ENCODE results near the gene ANXA2R. TPM values are rescaled to one million over a fixed set of nuclear protein-coding genes. Genes with fewer than 3 reads are reported as not detected.

The ANXA2R gene
- total and polyA plus RNA-seq, 9 of the 15 experiments (the other 6 are each of a cell fraction or from before 2014, with no cell fraction given) = 2.1 to 4.8 (median 3.4) TPM

- H3K4me3 ChIP-seq = peak overlapping the region; percentile 80
- H3K4me2 ChIP-seq (ENCODE audit: insufficient read depth, low read length) = peak overlapping the region; percentile 99
- ChIA-PET CTCF (ENCODE audit: low intra/inter-chr PET ratio) (interaction anchor here (3.1 kb wide), 1 partner anchor 38 kb away, joined by 15 read pairs; no protein-coding TSS in a partner anchor), POLR2A (interaction anchor here (0.6 to 3.6 kb wide), 10 partner anchors 14 to 419 kb away, joined by 3 to 38 read pairs (median 3); partner anchors contain the start of gene ZNF131)
- peaks cover 59% of the 10 kb centered on the region for H3K79me2 ChIP-seq (ENCODE audit: control insufficient read depth, insufficient read depth, low read length)
- ATAC-seq = peak; percentile 60
- in situ Hi-C loops (cut with MboI) (no loop called here), intact Hi-C loops (cut with micrococcal nuclease) (loop anchor here (5.0 kb wide), 2 partner anchors 55 to 415 kb away; partner anchors contain the start of genes TMEM267 and ZNF131)
- under 1% methylated on average over 40 of the region's 45 CpGs for WGBS (ENCODE audit: insufficient coverage, low coverage, missing lambda C conversion rate)
- H3K9me3 ChIP-seq (replicated peaks; ENCODE audit: control insufficient read depth, insufficient read depth, low read depth, low read length) = no peaks in the 10 kb centered on the region
- H3K36me3 ChIP-seq (ENCODE audit: control insufficient read depth, insufficient read depth, low read length) = peaks cover 27% of the 10 kb centered on the region
- peak; percentile 81 for FAIRE-seq
- peak; percentile 45 to 95 (median 58) for DNase-seq (ENCODE audit: extremely low read depth in 1 of 4, low spot score in 3 of 4)
- H2AFZ ChIP-seq (ENCODE audit: low read depth, low read length) = peak overlapping the region; percentile 93
- H3K27me3 ChIP-seq (ENCODE audit: control insufficient read depth in 2 of 2, insufficient read depth in 2 of 2, low read length in 2 of 2) = no peaks in the 10 kb centered on the region; a peak in 1 of 5 replicates
- peaks cover 14 to 25% of the 10 kb centered on the region in 2 experiments for H3K4me1 ChIP-seq (replicated peaks in 1 of 2; ENCODE audit: control insufficient read depth in 2 of 2, insufficient read depth in 2 of 2, low read length in 2 of 2)
- H3K27ac ChIP-seq (ENCODE audit: extremely low read depth, low read depth, low read length) = peak overlapping the region; percentile 97
- H3K9me1 ChIP-seq (ENCODE audit: control insufficient read depth, insufficient read depth, low read length) = no peaks in the 10 kb centered on the region
- H4K20me1 ChIP-seq (replicated peaks; ENCODE audit: control insufficient read depth, insufficient read depth, low read length) = no peaks in the 10 kb centered on the region
- peak overlapping the region; percentile 96 to 98 for H3K9ac ChIP-seq (ENCODE audit: insufficient read depth in 1 of 2, low read depth in 2 of 2, low read length in 2 of 2)
- BruUV-seq (replicated peaks) = no TSS peak
- TF ChIP-seq, protein P1, sequence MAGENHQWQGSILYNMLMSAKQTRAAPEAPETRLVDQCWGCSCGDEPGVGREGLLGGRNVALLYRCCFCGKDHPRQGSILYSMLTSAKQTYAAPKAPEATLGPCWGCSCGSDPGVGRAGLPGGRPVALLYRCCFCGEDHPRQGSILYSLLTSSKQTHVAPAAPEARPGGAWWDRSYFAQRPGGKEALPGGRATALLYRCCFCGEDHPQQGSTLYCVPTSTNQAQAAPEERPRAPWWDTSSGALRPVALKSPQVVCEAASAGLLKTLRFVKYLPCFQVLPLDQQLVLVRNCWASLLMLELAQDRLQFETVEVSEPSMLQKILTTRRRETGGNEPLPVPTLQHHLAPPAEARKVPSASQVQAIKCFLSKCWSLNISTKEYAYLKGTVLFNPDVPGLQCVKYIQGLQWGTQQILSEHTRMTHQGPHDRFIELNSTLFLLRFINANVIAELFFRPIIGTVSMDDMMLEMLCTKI (IDR thresholded peaks at IDR 0.05; ENCODE audit: partially characterized antibody) = no peak
- TF ChIP-seq CTCF (IDR thresholded peaks at IDR 0.05 in 2 of 3, conservative IDR thresholded peaks at IDR 0.05 in 1 of 3; ENCODE audit: insufficient read depth in 2 of 3, low read depth in 1 of 3, low read length in 3 of 3) (0 out of 6 replicates have a peak, but pooled peaks of 1 of the 3 experiments have one; percentile 2), GTF2A2 (tag; IDR thresholded peaks at IDR 0.05) (no peak), SMAD3 (CRISPR knock-in tag; conservative IDR thresholded peaks at IDR 0.05) (no peak), KAT8 (IDR thresholded peaks at IDR 0.05; ENCODE audit: low read depth) (no peak), ZNF347 (CRISPR knock-in tag; IDR thresholded peaks at IDR 0.05; ENCODE audit: low read depth) (no peak), FOXM1 (IDR thresholded peaks at IDR 0.05; ENCODE audit: low read depth) (no peak), FOXM1 (CRISPR knock-in tag; IDR thresholded peaks at IDR 0.05; ENCODE audit: low read depth) (peak; percentile 32; the same call in 1 of the 2 replicates), ZFP1 (CRISPR knock-in tag; IDR thresholded peaks at IDR 0.05) (no peak), SMARCC2 (IDR thresholded peaks at IDR 0.05; ENCODE audit: low read depth) (no peak), DNMT1 (IDR thresholded peaks at IDR 0.05) (no peak), COPS2 (conservative IDR thresholded peaks at IDR 0.05) (no peak), ELK3 (CRISPR knock-in tag; IDR thresholded peaks at IDR 0.05) (no peak), MEIS2 (IDR thresholded peaks at IDR 0.05; ENCODE audit: partially characterized antibody) (no peak), STAG1 (CRISPR knock-in tag; IDR thresholded peaks at IDR 0.05; ENCODE audit: borderline replicate concordance) (no peak), EP400 (IDR thresholded peaks at IDR 0.05) (peak; percentile 90), ZNF232 (CRISPR knock-in tag; IDR thresholded peaks at IDR 0.05) (no peak), ZNF668 (CRISPR knock-in tag; IDR thresholded peaks at IDR 0.05) (0 out of 2 replicates have a peak, but pooled peaks have one; percentile 3)
Measured at GRCh38 chr5:43066799-43067741, 27.0 kb upstream of the ANXA2R start.

Measured in K562 (cell line).